Measurements from ENCODE around the gene LAMA5. TPM values are rescaled to one million over a fixed set of nuclear protein-coding genes. Genes with fewer than 3 reads are reported as not detected.

LAMA5 gene
- total RNA-seq, 1 donor from 2014 or later: 150 TPM

- H3K27me3 ChIP-seq: no peaks in the 10 kb centered on the region
- no peaks in the 10 kb centered on the region for H3K9me3 ChIP-seq
- H3K27ac ChIP-seq: no peak overlapping the region
- TF ChIP-seq CTCF (IDR thresholded peaks at IDR 0.05) (no peak), POLR2AphosphoS5 (IDR thresholded peaks at IDR 0.05; ENCODE audit: insufficient read depth in 1 of 2, low read depth in 1 of 2) (no peak), POLR2A (IDR thresholded peaks at IDR 0.05) (no peak)
- peaks cover 0 to under 1% of the 10 kb centered on the region in 2 donors for H3K36me3 ChIP-seq
- no peak for DNase-seq (ENCODE audit: extremely low spot score in 2 of 2)
- peaks cover 8% of the 10 kb centered on the region for H3K4me1 ChIP-seq
- intact Hi-C loops (cut with DNase I): no loop called here
- H3K4me3 ChIP-seq: no peak overlapping the region
Measured at GRCh38 chr20:62345681-62346370, 21.3 kb downstream of the LAMA5 start.

- no peaks in the 10 kb centered on the region for H3K4me1 ChIP-seq
- no peak overlapping the region for H3K4me3 ChIP-seq
- intact Hi-C loops (cut with DNase I): no loop called here
- H3K27ac ChIP-seq: no peak overlapping the region
- H3K9me3 ChIP-seq: no peaks in the 10 kb centered on the region
- H3K36me3 ChIP-seq: peaks cover 0 to 5% of the 10 kb centered on the region in 2 donors
- TF ChIP-seq POLR2A (IDR thresholded peaks at IDR 0.05) (no peak), CTCF (IDR thresholded peaks at IDR 0.05) (no peak), POLR2AphosphoS5 (IDR thresholded peaks at IDR 0.05; ENCODE audit: insufficient read depth in 1 of 2, low read depth in 1 of 2) (no peak)
- no peaks in the 10 kb centered on the region for H3K27me3 ChIP-seq
- no peak for DNase-seq (ENCODE audit: extremely low spot score in 2 of 2)
Measured at GRCh38 chr20:62344782-62345181, 22.3 kb downstream of the LAMA5 start.

- H3K27ac ChIP-seq: no peak overlapping the region
- H3K4me3 ChIP-seq: no peak overlapping the region
- no peaks in the 10 kb centered on the region for H3K27me3 ChIP-seq
- intact Hi-C loops (cut with DNase I): no loop called here
- no peaks in the 10 kb centered on the region for H3K9me3 ChIP-seq
- no peak for DNase-seq (ENCODE audit: extremely low spot score in 2 of 2)
- H3K4me1 ChIP-seq: no peaks in the 10 kb centered on the region
- TF ChIP-seq POLR2A (IDR thresholded peaks at IDR 0.05): no peak
- no peak for TF ChIP-seq CTCF (IDR thresholded peaks at IDR 0.05)
- TF ChIP-seq POLR2AphosphoS5 (IDR thresholded peaks at IDR 0.05; ENCODE audit: insufficient read depth in 1 of 2, low read depth in 1 of 2): no peak
- H3K36me3 ChIP-seq: peaks cover 0 to 5% of the 10 kb centered on the region in 2 donors
Measured at GRCh38 chr20:62344092-62344491, 23.0 kb downstream of the LAMA5 start.

GRCh38 chr20:62342910-62343309 is 24.2 kb downstream of the LAMA5 start:
- intact Hi-C loops (cut with DNase I): no loop called here
- TF ChIP-seq POLR2A (IDR thresholded peaks at IDR 0.05): no peak
- TF ChIP-seq CTCF (IDR thresholded peaks at IDR 0.05): no peak
- H3K27me3 ChIP-seq: no peaks in the 10 kb centered on the region
- H3K9me3 ChIP-seq: no peaks in the 10 kb centered on the region
- H3K36me3 ChIP-seq: peaks cover 0 to 7% of the 10 kb centered on the region in 2 donors
- DNase-seq (ENCODE audit: extremely low spot score in 2 of 2): no peak
- no peak overlapping the region for H3K4me3 ChIP-seq
- H3K4me1 ChIP-seq: no peaks in the 10 kb centered on the region
- H3K27ac ChIP-seq: no peak overlapping the region

GRCh38 chr20:62339647-62340062 is 27.5 kb downstream of the LAMA5 start:
- H3K9me3 ChIP-seq: no peaks in the 10 kb centered on the region
- H3K4me3 ChIP-seq: no peak overlapping the region
- TF ChIP-seq POLR2AphosphoS5 (IDR thresholded peaks at IDR 0.05; ENCODE audit: insufficient read depth in 1 of 2, low read depth in 1 of 2): no peak
- no peak for TF ChIP-seq POLR2A (IDR thresholded peaks at IDR 0.05)
- no peak for TF ChIP-seq CTCF (IDR thresholded peaks at IDR 0.05)
- no peaks in the 10 kb centered on the region for H3K27me3 ChIP-seq
- no peaks in the 10 kb centered on the region for H3K4me1 ChIP-seq
- H3K36me3 ChIP-seq: peaks cover 0 to 24% of the 10 kb centered on the region in 2 donors
- intact Hi-C loops (cut with DNase I): no loop called here
- DNase-seq (ENCODE audit: extremely low spot score in 2 of 2): no peak
- H3K27ac ChIP-seq: no peak overlapping the region

Measured in vagina (tissue), 2 donors.